OCI-LY1 (cell line): ENCODE data around the gene ALKBH2.
A peak's percentile ranks its signal among the peaks of the same experiment; 100 is the strongest.
"Not testable (repeated sequence)": the region's sequence is repeated elsewhere in the genome, so short reads cannot be mapped to it uniquely, and the experiment has no call there.

Source experiments
- H2AFZ ChIP-seq: fragments of 200-600 bp; sonication (generic), shearing (Covaris generic); 2 replicates; pipeline ENCODE4 v1.6.0; 2014; ENCODE audit warnings: antibody characterized with exemption, mild to moderate bottlenecking, low read length
- H3F3A ChIP-seq: fragments of 200-600 bp; sonication (generic), shearing (Covaris generic); 2 replicates; pipeline ENCODE4 v1.6.0; 2014; ENCODE audit warnings: mild to moderate bottlenecking, antibody characterized with exemption, low read length, moderate library complexity; ENCODE audit not compliant: insufficient read depth
- H3K27ac ChIP-seq: fragments of 200-600 bp; sonication (generic); 2 replicates; pipeline ENCODE4 v1.5.1; 2014; ENCODE audit warnings: low read length, mixed run types, mild to moderate bottlenecking, low read depth; ENCODE audit not compliant: poor library complexity, severe bottlenecking
- H3K27me3 ChIP-seq: fragments of 200-600 bp; sonication (generic); 2 replicates; pipeline ENCODE4 v1.6.0; 2014; ENCODE audit warnings: antibody characterized with exemption, mild to moderate bottlenecking, low read length, moderate library complexity; ENCODE audit not compliant: insufficient read depth
- H3K36me3 ChIP-seq: fragments of 200-600 bp; sonication (generic); 2 replicates; pipeline ENCODE4 v1.6.1; 2014; ENCODE audit warnings: mild to moderate bottlenecking, antibody characterized with exemption, low read length, moderate library complexity, mixed read lengths; ENCODE audit not compliant: insufficient read depth
- H3K4me1 ChIP-seq: fragments of 200-600 bp; sonication (generic); 2 replicates; pipeline ENCODE4 v1.5.1; 2014; ENCODE audit warnings: mild to moderate bottlenecking, low read length, moderate library complexity; ENCODE audit not compliant: insufficient read depth, severe bottlenecking
- H3K4me2 ChIP-seq: fragments of 200-600 bp; sonication (generic), shearing (Covaris generic); 2 replicates; pipeline ENCODE4 v1.6.1; 2014; ENCODE audit warnings: low read length
- H3K4me3 ChIP-seq: fragments of 200-600 bp; sonication (generic); 2 replicates; pipeline ENCODE4 v1.5.1; 2014; ENCODE audit warnings: low read length, low read depth, mild to moderate bottlenecking, mixed read lengths; ENCODE audit not compliant: poor library complexity, severe bottlenecking
- H3K79me2 ChIP-seq: fragments of 200-600 bp; shearing (Covaris generic); 2 replicates; pipeline ENCODE4 v1.6.1; 2016; ENCODE audit warnings: mixed run types, low read length, mixed read lengths; ENCODE audit not compliant: insufficient read depth
- H3K9ac ChIP-seq: fragments of 200-600 bp; sonication (generic), shearing (Covaris generic); 2 replicates; pipeline ENCODE4 v1.6.1; 2014; ENCODE audit warnings: mild to moderate bottlenecking, low read length, mixed read lengths
- H3K9me2 ChIP-seq: fragments of 200-600 bp; sonication (generic), shearing (Covaris generic); 2 replicates; pipeline ENCODE4 v1.6.1; 2014; ENCODE audit warnings: low read depth, mild to moderate bottlenecking, low read length, mixed read lengths
- H3K9me3 ChIP-seq: fragments of 200-600 bp; shearing (Covaris generic); 2 replicates; pipeline ENCODE4 v1.6.1; 2014; ENCODE audit warnings: low read length, mixed read lengths
- H4K20me1 ChIP-seq: fragments of 200-600 bp; sonication (generic), shearing (Covaris generic); 2 replicates; pipeline ENCODE4 v1.6.0; 2016; ENCODE audit warnings: mild to moderate bottlenecking, low read length; ENCODE audit not compliant: insufficient read depth
- CTCF ChIP-seq: fragments of 200-600 bp; sonication (generic), shearing (Covaris generic); IDR thresholded peaks from 2 replicates; pipeline ENCODE4 v1.5.1; 2017; ENCODE audit warnings: mild to moderate bottlenecking, antibody characterized with exemption, low read length, moderate library complexity, mixed read lengths
- EZH2 ChIP-seq: fragments of 200-600 bp; sonication (generic), shearing (Covaris generic); IDR thresholded peaks from 2 replicates; pipeline ENCODE4 v1.8.0; 2017; ENCODE audit warnings: borderline replicate concordance, mixed run types, mild to moderate bottlenecking, antibody characterized with exemption, low read length, moderate library complexity, mixed read lengths

Gene ALKBH2

GRCh38 chr12:109052414-109053323 is 40.6 kb downstream of the ALKBH2 start, which contains the start of gene USP30:
USP30 (plus strand) TSS chr12:109052576; CDS start chr12:109052679, 103 bp downstream.
- no peak for TF ChIP-seq EZH2
- peak within 1 kb of the TSS; percentile 86 for H3K9ac ChIP-seq
- H3K4me3 ChIP-seq: peak within 1 kb of the TSS; percentile 95
- H3F3A ChIP-seq: no peaks in the 10 kb centered on the region
- peak within 1 kb of the TSS; percentile 52 for H3K27ac ChIP-seq
- no peaks in the 10 kb centered on the region for H3K27me3 ChIP-seq
- no peak within 1 kb of the TSS for H2AFZ ChIP-seq
- no peaks in the 10 kb centered on the region for H3K9me3 ChIP-seq
- H3K4me1 ChIP-seq: peaks cover 16% of the 10 kb centered on the region
- no peaks in the 10 kb centered on the region for H3K79me2 ChIP-seq
- H3K36me3 ChIP-seq: no peaks in the 10 kb centered on the region
- H3K4me2 ChIP-seq: peak within 1 kb of the TSS; percentile 81
- H4K20me1 ChIP-seq: no peaks in the 10 kb centered on the region
- no peaks in the 10 kb centered on the region for H3K9me2 ChIP-seq

- Histone ChIP-seq H3K4me2 (peak overlapping the region; percentile 81), H3K27ac (no peak overlapping the region), H3K9ac (no peak overlapping the region), H3K27me3 (no peaks in the 10 kb centered on the region), H3K4me1 (peaks cover 16% of the 10 kb centered on the region), H2AFZ (no peak overlapping the region), H3F3A (no peaks in the 10 kb centered on the region), H3K4me3 (peak overlapping the region; percentile 95), H3K9me2 (no peaks in the 10 kb centered on the region), H3K9me3 (no peaks in the 10 kb centered on the region), H3K79me2 (no peaks in the 10 kb centered on the region), H3K36me3 (no peaks in the 10 kb centered on the region), H4K20me1 (no peaks in the 10 kb centered on the region)
- TF ChIP-seq EZH2 (no peak), CTCF (no peak)
Measured at GRCh38 chr12:109052097-109052413, 41.2 kb downstream of the ALKBH2 start.

GRCh38 chr12:109049794-109050193 is 43.5 kb downstream of the ALKBH2 start:
- H3K9ac ChIP-seq, H2AFZ ChIP-seq, H3K27me3 ChIP-seq, H3K27ac ChIP-seq, H3K4me3 ChIP-seq, H3K36me3 ChIP-seq, H3K9me3 ChIP-seq, H3K4me2 ChIP-seq, H3K9me2 ChIP-seq, H3K79me2 ChIP-seq, H3F3A ChIP-seq, H4K20me1 ChIP-seq: not testable (repeated sequence)
- peaks cover 16% of the 10 kb centered on the region for H3K4me1 ChIP-seq

- not testable (repeated sequence) for H3F3A ChIP-seq, H3K4me3 ChIP-seq, H3K9me3 ChIP-seq, H3K27ac ChIP-seq, H3K79me2 ChIP-seq, H3K4me2 ChIP-seq, H3K4me1 ChIP-seq, H3K9me2 ChIP-seq, H3K27me3 ChIP-seq, H3K9ac ChIP-seq, H4K20me1 ChIP-seq, H2AFZ ChIP-seq, H3K36me3 ChIP-seq
Measured at GRCh38 chr12:109048706-109049105, 44.6 kb downstream of the ALKBH2 start.
